ENCODE results near the gene DFFA. TPM values are rescaled to one million over a fixed set of nuclear protein-coding genes. Genes with fewer than 3 reads are reported as not detected.

Gene DFFA
- total RNA-seq, 4 donors from 2014 or later: 20.2 to 32.3 (median 29.3) TPM

GRCh38 chr1:10444248-10444647 is 28.1 kb downstream of the DFFA start:
- Histone ChIP-seq H3K4me1 (no peaks in the 10 kb centered on the region), H3K4me3 (no peak overlapping the region), H3K27ac (no peak overlapping the region), H3K9me3 (no peaks in the 10 kb centered on the region), H3K27me3 (no peaks in the 10 kb centered on the region), H3K36me3 (peaks cover 0 to 34% of the 10 kb centered on the region in 2 donors)
- WGBS, 2 donors (ENCODE audit: low coverage in 1 of 2): 85 to 97% methylated on average over 5 of the region's 6 CpGs
- ATAC-seq: no peak
- TF ChIP-seq POLR2A (IDR thresholded peaks at IDR 0.05): no peak
- TF ChIP-seq CTCF (IDR thresholded peaks at IDR 0.05): no peak
- no peak for TF ChIP-seq POLR2AphosphoS5 (IDR thresholded peaks at IDR 0.05)
- TF ChIP-seq EP300 (IDR thresholded peaks at IDR 0.05): no peak

- ATAC-seq: no peak
- no peak overlapping the region for H3K27ac ChIP-seq
- H3K9me3 ChIP-seq: no peaks in the 10 kb centered on the region
- H3K4me3 ChIP-seq: no peak overlapping the region
- H3K36me3 ChIP-seq: peaks cover 0 to 34% of the 10 kb centered on the region in 2 donors
- H3K4me1 ChIP-seq: no peaks in the 10 kb centered on the region
- H3K27me3 ChIP-seq: no peaks in the 10 kb centered on the region
- no peak for TF ChIP-seq CTCF (IDR thresholded peaks at IDR 0.05)
- no peak for TF ChIP-seq POLR2AphosphoS5 (IDR thresholded peaks at IDR 0.05)
- TF ChIP-seq EP300 (IDR thresholded peaks at IDR 0.05): no peak
- TF ChIP-seq POLR2A (IDR thresholded peaks at IDR 0.05): no peak
- 85 to 87% methylated on average over 5 of the region's 5 CpGs for WGBS, 2 donors (ENCODE audit: low coverage in 1 of 2)
Observed at GRCh38 chr1:10440794-10441193, 31.5 kb downstream of the DFFA start.

GRCh38 chr1:10440305-10440704 is 32.0 kb downstream of the DFFA start:
- ATAC-seq: no peak
- WGBS, 2 donors (ENCODE audit: low coverage in 1 of 2): 80 to 89% methylated on average over 2 of the region's 2 CpGs
- H3K36me3 ChIP-seq: peaks cover 0 to 34% of the 10 kb centered on the region in 2 donors
- H3K9me3 ChIP-seq: no peaks in the 10 kb centered on the region
- H3K4me3 ChIP-seq: no peak overlapping the region
- H3K27ac ChIP-seq: no peak overlapping the region
- H3K4me1 ChIP-seq: no peaks in the 10 kb centered on the region
- TF ChIP-seq POLR2AphosphoS5 (IDR thresholded peaks at IDR 0.05): no peak
- no peak for TF ChIP-seq POLR2A (IDR thresholded peaks at IDR 0.05)
- no peak for TF ChIP-seq EP300 (IDR thresholded peaks at IDR 0.05)
- TF ChIP-seq CTCF (IDR thresholded peaks at IDR 0.05): no peak
- H3K27me3 ChIP-seq: no peaks in the 10 kb centered on the region

- ATAC-seq: no peak
- Histone ChIP-seq H3K27ac (no peak overlapping the region), H3K9me3 (no peaks in the 10 kb centered on the region), H3K4me1 (no peaks in the 10 kb centered on the region), H3K36me3 (peaks cover 0 to 27% of the 10 kb centered on the region in 2 donors), H3K4me3 (no peak overlapping the region), H3K27me3 (no peaks in the 10 kb centered on the region)
- no peak for TF ChIP-seq POLR2A (IDR thresholded peaks at IDR 0.05)
- no peak for TF ChIP-seq CTCF (IDR thresholded peaks at IDR 0.05)
- no peak for TF ChIP-seq POLR2AphosphoS5 (IDR thresholded peaks at IDR 0.05)
- TF ChIP-seq EP300 (IDR thresholded peaks at IDR 0.05): no peak
- 53 to 59% methylated on average over 7 of the region's 7 CpGs for WGBS, 2 donors (ENCODE audit: low coverage in 1 of 2)
Observed at GRCh38 chr1:10438677-10439163, 33.6 kb downstream of the DFFA start.

- Histone ChIP-seq H3K4me1 (peaks cover 0 to 4% (median 0%) of the 10 kb centered on the region in 3 donors), H3K27me3 (no peaks in the 10 kb centered on the region), H3K4me3 (no peak overlapping the region), H3K36me3 (peaks cover 0 to 21% of the 10 kb centered on the region in 2 donors), H3K27ac (no peak overlapping the region), H3K9me3 (no peaks in the 10 kb centered on the region)
- 90 to 100% methylated on average over 1 of the region's 1 CpG for WGBS, 2 donors (ENCODE audit: low coverage in 1 of 2)
- no peak for TF ChIP-seq EP300 (IDR thresholded peaks at IDR 0.05)
- no peak for TF ChIP-seq POLR2AphosphoS5 (IDR thresholded peaks at IDR 0.05)
- TF ChIP-seq POLR2A (IDR thresholded peaks at IDR 0.05): no peak
- TF ChIP-seq CTCF (IDR thresholded peaks at IDR 0.05): no peak
- no peak for ATAC-seq
Observed at GRCh38 chr1:10437052-10437451, 35.3 kb downstream of the DFFA start.
